H1 (cell line): Measurements from ENCODE around the gene C3orf49. TPM values are rescaled to one million over a fixed set of nuclear protein-coding genes. Genes with fewer than 3 reads are reported as not detected.

Experiments
- CTCF ChIA-PET: fragments of 300-600 bp; sonication (Branson Sonifier 250); formaldehyde crosslinking; loops from one replicate; lab custom pipeline; 2021; ENCODE audit not compliant: partially characterized antibody; lab: Charles Lee
- POLR2A ChIA-PET: fragments of 300-600 bp; sonication (Branson Sonifier 250); formaldehyde crosslinking; loops from one replicate; lab custom pipeline; 2021; ENCODE audit warnings: inconsistent platforms; ENCODE audit not compliant: partially characterized antibody; lab: Charles Lee
- DNase-seq, 2 experiments: peaks; one replicate each; pipeline versions ENCODE4 v3.0.0 to v3.0.0-alpha.2; 2010 to 2022; ENCODE audit warnings: low spot score in 2 of 2, low read depth in 1 of 2, mixed read lengths in 1 of 2
- FAIRE-seq: peaks from 2 replicates; lab custom pipeline; 2011; peaks lifted over from hg19 to GRCh38; lab: Jason Lieb, UNC
- H2AFZ ChIP-seq: 2 replicates; pipeline ENCODE4 v1.8.1; 2012; ENCODE audit warnings: low read length, inconsistent platforms
- H2AK5ac ChIP-seq: 2 replicates; pipeline ENCODE4 v1.6.1; 2013; ENCODE audit warnings: low read depth, low read length
- H2BK120ac ChIP-seq: replicated peaks from 2 replicates; pipeline ENCODE3; 2013; ENCODE audit warnings: low read depth, low read length, inconsistent platforms
- H2BK12ac ChIP-seq: 2 replicates; pipeline ENCODE4 v1.6.1; 2013; ENCODE audit warnings: low read depth, low read length
- H2BK15ac ChIP-seq: 2 replicates; pipeline ENCODE4 v1.6.1; 2013; ENCODE audit warnings: low read length
- H2BK20ac ChIP-seq: 2 replicates; pipeline ENCODE4 v1.6.1; 2013; ENCODE audit warnings: low read length
- H2BK5ac ChIP-seq: 2 replicates; pipeline ENCODE4 v1.6.1; 2013; ENCODE audit warnings: low read depth, low read length
- H3K14ac ChIP-seq: 2 replicates; pipeline ENCODE4 v1.6.1; 2013; ENCODE audit warnings: inconsistent platforms; ENCODE audit not compliant: insufficient read length
- H3K18ac ChIP-seq: 2 replicates; pipeline ENCODE4 v1.6.1; 2013; ENCODE audit warnings: low read length; ENCODE audit errors: extremely low read depth
- H3K23ac ChIP-seq: 2 replicates; pipeline ENCODE4 v1.6.1; 2013; ENCODE audit warnings: inconsistent platforms; ENCODE audit not compliant: insufficient read length
- H3K23me2 ChIP-seq: 2 replicates; pipeline ENCODE4 v1.6.1; 2013; ENCODE audit warnings: low read depth, low read length
- H3K27ac ChIP-seq: 2 replicates; pipeline ENCODE4 v1.6.1; 2011; ENCODE audit warnings: low read depth, low read length, inconsistent platforms
- H3K27me3 ChIP-seq, 4 experiments: replicated peaks in 1 of 4; 1 replicate in 1 of 4; 2 replicates in 3 of 4; pipeline versions ENCODE4 v1.6.1 to v1.8.1; 2011 to 2013; ENCODE audit warnings: low read length in 3 of 4, mild to moderate bottlenecking in 3 of 4, inconsistent platforms in 2 of 4, mixed read lengths in 2 of 4, moderate library complexity in 1 of 4; ENCODE audit not compliant: control insufficient read depth in 3 of 4, insufficient read depth in 3 of 4; ENCODE audit errors: extremely low read depth in 1 of 4
- H3K36me3 ChIP-seq, 4 experiments: 2 replicates each; pipeline versions ENCODE4 v1.6.1 to v1.8.1; 2011 to 2013; ENCODE audit warnings: mild to moderate bottlenecking in 4 of 4, low read length in 3 of 4, moderate library complexity in 2 of 4, control low read depth in 1 of 4, inconsistent platforms in 1 of 4; ENCODE audit not compliant: insufficient read depth in 4 of 4, control insufficient read depth in 2 of 4
- H3K4ac ChIP-seq: replicated peaks from 2 replicates; pipeline ENCODE3; 2013; ENCODE audit warnings: low read length, low read depth, mixed read lengths, inconsistent platforms; ENCODE audit not compliant: insufficient read length
- H3K4me1 ChIP-seq, 4 experiments: replicated peaks in 1 of 4; 1 replicate in 1 of 4; 2 replicates in 3 of 4; pipeline versions ENCODE4 v1.6.1 to v1.8.1; 2011 to 2013; ENCODE audit warnings: low read length in 3 of 4, inconsistent platforms in 2 of 4, mixed read lengths in 1 of 4; ENCODE audit not compliant: insufficient read depth in 4 of 4, control insufficient read depth in 3 of 4
- H3K4me2 ChIP-seq, 2 experiments: 2 replicates each; pipeline versions ENCODE4 v1.6.1 to v1.8.1; 2011 to 2013; ENCODE audit warnings: low read depth in 2 of 2, low read length in 2 of 2, control low read depth in 1 of 2, inconsistent platforms in 1 of 2, mild to moderate bottlenecking in 1 of 2; ENCODE audit not compliant: insufficient read depth in 1 of 2
- H3K4me3 ChIP-seq, 4 experiments: fragments of 200-600, 300-600 bp in 1 of 4; sonication (generic), shearing (Covaris generic), sonication (Bioruptor Twin) in 1 of 4; 2 replicates each; pipeline versions ENCODE4 v1.5.1 to v1.8.1; 2011 to 2016; ENCODE audit warnings: low read length in 4 of 4, low read depth in 3 of 4, control low read depth in 2 of 4, inconsistent platforms in 2 of 4, mild to moderate bottlenecking in 2 of 4, mixed read lengths in 1 of 4, moderate library complexity in 1 of 4; ENCODE audit not compliant: insufficient read depth in 2 of 4; ENCODE audit errors: extremely low read depth in 1 of 4
- H3K56ac ChIP-seq: replicated peaks from 2 replicates; pipeline ENCODE3; 2013; ENCODE audit warnings: low read depth, mild to moderate bottlenecking, mixed read lengths, low read length, inconsistent platforms; ENCODE audit not compliant: insufficient read length
- H3K79me1 ChIP-seq: 2 replicates; pipeline ENCODE4 v1.6.1; 2013; ENCODE audit warnings: low read depth, low read length, control low read depth
- H3K79me2 ChIP-seq, 2 experiments: 2 replicates each; pipeline versions ENCODE4 v1.6.1 to v1.8.1; 2012 to 2013; ENCODE audit warnings: low read length in 2 of 2, mild to moderate bottlenecking in 2 of 2, inconsistent platforms in 1 of 2; ENCODE audit not compliant: insufficient read depth in 2 of 2, control insufficient read depth in 1 of 2
- H3K9ac ChIP-seq, 4 experiments: replicated peaks in 1 of 4; 1 replicate in 1 of 4; 2 replicates in 3 of 4; pipeline versions ENCODE4 v1.6.1 to v1.8.1; 2011 to 2013; ENCODE audit warnings: low read depth in 3 of 4, low read length in 3 of 4, control low read depth in 2 of 4, mild to moderate bottlenecking in 2 of 4, moderate library complexity in 2 of 4, inconsistent platforms in 1 of 4; ENCODE audit errors: extremely low read depth in 1 of 4
- H3K9me3 ChIP-seq, 2 experiments: 2 replicates each; pipeline versions ENCODE4 v1.6.1 to v1.8.1; 2012 to 2013; ENCODE audit warnings: mild to moderate bottlenecking in 2 of 2, moderate library complexity in 2 of 2, control low read depth in 1 of 2, inconsistent platforms in 1 of 2, low read depth in 1 of 2, low read length in 1 of 2, mixed read lengths in 1 of 2; ENCODE audit not compliant: insufficient read depth in 2 of 2
- H4K20me1 ChIP-seq, 2 experiments: replicated peaks in 1 of 2; 2 replicates each; pipeline versions ENCODE3 to v1.8.1; 2011 to 2013; ENCODE audit warnings: inconsistent platforms in 2 of 2, low read length in 2 of 2, mild to moderate bottlenecking in 1 of 2; ENCODE audit not compliant: insufficient read depth in 2 of 2, control insufficient read depth in 1 of 2
- H4K5ac ChIP-seq: 2 replicates; pipeline ENCODE4 v1.6.1; 2013; ENCODE audit warnings: low read length, low read depth, mixed read lengths, inconsistent platforms; ENCODE audit not compliant: insufficient read length
- H4K8ac ChIP-seq: 2 replicates; pipeline ENCODE4 v1.8.0; 2013; ENCODE audit warnings: mild to moderate bottlenecking, moderate library complexity, low read length, inconsistent platforms; ENCODE audit not compliant: insufficient read depth; ENCODE audit errors: extremely low read depth
- H4K91ac ChIP-seq: replicated peaks from 2 replicates; pipeline ENCODE3; 2013; ENCODE audit warnings: low read length, mixed read lengths, inconsistent platforms; ENCODE audit not compliant: insufficient read length
- ASH2L ChIP-seq: fragments of 200-600, 300-600 bp; sonication (generic); IDR thresholded peaks from one replicate; pipeline ENCODE4 v1.7.1; 2017; ENCODE audit warnings: low read length
- RBBP5 ChIP-seq: IDR thresholded peaks from 2 replicates; pipeline ENCODE4 v1.7.1; 2012; ENCODE audit warnings: low read depth, mild to moderate bottlenecking, inconsistent platforms, low read length, moderate library complexity, borderline replicate concordance
- WGBS, 2 experiments: shearing (Covaris generic) in 1 of 2; methylation state at CpG; one replicate each; pipeline versions ENCODE4 v1.1.6 to v1.1.7; 2013 to 2015; ENCODE audit warnings: low lambda C conversion rate in 2 of 2, mixed read lengths in 2 of 2, inconsistent platforms in 1 of 2, low coverage in 1 of 2, missing lambda C conversion rate in 1 of 2; ENCODE audit not compliant: insufficient replicate concordance in 2 of 2, insufficient coverage in 1 of 2, insufficient read length in 1 of 2; ENCODE audit errors: extremely low coverage in 1 of 2, missing lambda C conversion rate in 1 of 2; 5-methylcytosine and 5-hydroxymethylcytosine counted together
- polyA plus RNA-seq, 7 experiments: library from polyadenylated mRNA; depleted of rRNA in 3 of 7; stranded (reverse) in 5 of 7; unstranded in 2 of 7; fragments of >200 nt in 5 of 7; fragments of 200-250 nt in 2 of 7; gene quantifications; 1 replicate in 5 of 7; 2 replicates in 1 of 7; 4 replicates in 1 of 7; pipeline versions ENCODE4 v1.2.1 to v1.2.3, GENCODE V29; 2011 to 2013; ENCODE audit warnings: missing spikeins in 2 of 7, mixed read lengths in 2 of 7
- total RNA-seq: library from RNA; stranded (reverse); fragmentation: NEBNext Ultra II Directional; extraction: Animal tissue kit (Norgen Biotek cat#: 25700); gene quantifications from 2 replicates; pipeline ENCODE4 v1.2.1, GENCODE V29; 2021

C3orf49 gene
- total and polyA plus RNA-seq, 2 of the 8 experiments (the other 6 are each of a cell fraction or from before 2014, with no cell fraction given) = not detected

DNA sequence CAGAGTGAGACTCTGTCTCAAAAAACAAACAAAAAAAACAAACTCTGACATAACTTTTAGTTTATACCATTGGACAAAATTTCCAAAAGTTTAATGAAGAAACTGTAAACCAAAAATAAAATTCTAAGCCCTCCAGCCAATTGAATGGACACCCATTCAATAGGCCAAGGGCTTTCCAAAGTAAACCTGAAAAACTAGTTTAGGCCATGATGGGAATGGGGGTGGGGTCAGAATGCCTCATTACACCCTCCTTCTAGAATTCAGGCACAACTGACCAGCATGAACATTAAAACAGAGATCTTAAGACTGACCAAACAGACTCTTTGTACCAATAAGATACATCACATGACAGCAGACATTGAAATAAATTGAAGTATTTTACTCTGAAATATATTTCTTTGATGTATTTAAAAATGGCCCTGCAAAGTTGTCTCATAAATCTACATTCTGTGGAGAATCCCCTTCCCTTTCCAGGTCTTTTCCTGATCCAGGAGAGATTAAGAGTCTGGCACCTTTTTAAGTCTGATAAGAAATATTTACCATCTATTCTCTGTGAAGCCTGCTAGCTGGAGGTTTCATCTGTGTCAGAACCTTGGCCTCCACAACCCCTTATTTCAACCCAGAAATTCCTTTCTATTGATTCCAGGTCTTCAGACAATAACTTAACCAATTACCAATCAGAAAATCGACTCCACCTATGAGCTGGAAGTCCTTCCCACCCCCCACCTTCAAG, 28.8 kb downstream of the C3orf49 start:
- Histone ChIP-seq H3K27me3 (no peaks in the 10 kb centered on the region), H3K9me3 (no peaks in the 10 kb centered on the region), H2BK120ac (no peak overlapping the region), H2BK15ac (no peak overlapping the region), H3K4me2 (peak overlapping the region; percentile 16 to 44; a peak in 3 of 4 replicates), H3K9ac (no peak overlapping the region), H3K23ac (no peak overlapping the region), H3K56ac (no peak overlapping the region), H4K5ac (no peak overlapping the region), H2BK20ac (no peak overlapping the region), H3K27ac (no peak overlapping the region), H2AFZ (no peak overlapping the region), H3K4me3 (peak overlapping the region in 2 of 4 experiments; percentile 8 to 21; a peak in 2 of 8 replicates), H3K79me2 (peaks cover 0 to 11% of the 10 kb centered on the region in 2 experiments; a peak in 3 of 4 replicates), H2BK5ac (no peak overlapping the region), H3K18ac (no peak overlapping the region), H4K8ac (no peak overlapping the region), H4K91ac (no peak overlapping the region), H3K4ac (no peak overlapping the region), H3K4me1 (peaks cover 0 to 7% (median 2%) of the 10 kb centered on the region in 4 experiments; a peak in 3 of 7 replicates), H3K79me1 (peaks cover 2% of the 10 kb centered on the region; the same call in 1 of the 2 replicates), H3K14ac (no peak overlapping the region), H2BK12ac (no peak overlapping the region), H3K23me2 (no peaks in the 10 kb centered on the region), H2AK5ac (no peak overlapping the region), H3K36me3 (no peaks in the 10 kb centered on the region), H4K20me1 (no peaks in the 10 kb centered on the region)
- DNase-seq (no peak), FAIRE-seq (no peak)
- CTCF ChIA-PET = interaction anchor here (0.6 to 1.2 kb wide), 3 partner anchors 114 to 284 kb away, joined by 3 to 4 read pairs (median 4); no protein-coding TSS in a partner anchor
- POLR2A ChIA-PET = interaction anchor here (1.0 to 1.4 kb wide), 2 partner anchors 14 to 31 kb away, joined by 3 to 4 read pairs; no protein-coding TSS in a partner anchor
- 95% methylated on average over 1 of the region's 1 CpG; no CpG with 5 or more reads in 1 of the 2 experiments for WGBS, 2 experiments
- TF ChIP-seq RBBP5 = peak; percentile 46; the same call in 1 of the 2 replicates
- peak; percentile 66 for TF ChIP-seq ASH2L
